ENCODE results near the gene SHC4.

SHC4 gene

GRCh38 chr15:48828471-48828870 is 135.2 kb downstream of the SHC4 start:
- H3K27ac ChIP-seq = no peak overlapping the region
- TF ChIP-seq ZFX (IDR thresholded peaks at IDR 0.05) = no peak
- TF ChIP-seq CTCF (conservative IDR thresholded peaks at IDR 0.05) = no peak

- no peak overlapping the region for H3K27ac ChIP-seq
- TF ChIP-seq ZFX (IDR thresholded peaks at IDR 0.05) (no peak), CTCF (conservative IDR thresholded peaks at IDR 0.05) (no peak)
These were observed 138.6 kb downstream of the SHC4 start for GRCh38 chr15:48825075-48825474.

- no peak overlapping the region for H3K27ac ChIP-seq
- TF ChIP-seq CTCF (conservative IDR thresholded peaks at IDR 0.05) (no peak), ZFX (IDR thresholded peaks at IDR 0.05) (no peak)
These were observed 140.0 kb downstream of the SHC4 start for GRCh38 chr15:48823706-48824105.

- TF ChIP-seq CTCF (conservative IDR thresholded peaks at IDR 0.05) = no peak
- no peak for TF ChIP-seq ZFX (IDR thresholded peaks at IDR 0.05)
- H3K27ac ChIP-seq = no peak overlapping the region
These were observed 140.5 kb downstream of the SHC4 start for GRCh38 chr15:48823237-48823636.

GRCh38 chr15:48814286-48814685 is 149.4 kb downstream of the SHC4 start:
- TF ChIP-seq ZFX (IDR thresholded peaks at IDR 0.05) (no peak), CTCF (conservative IDR thresholded peaks at IDR 0.05) (no peak)
- no peak overlapping the region for H3K27ac ChIP-seq

GRCh38 chr15:48811325-48811958 is 152.3 kb downstream of the SHC4 start:
- TF ChIP-seq ZFX (IDR thresholded peaks at IDR 0.05) (no peak), CTCF (conservative IDR thresholded peaks at IDR 0.05) (peak; percentile 44)
- H3K27ac ChIP-seq = peak overlapping the region; percentile 96

GRCh38 chr15:48810414-48811324 is 153.1 kb downstream of the SHC4 start, which contains the start of gene CEP152:
Gene CEP152, minus strand, starts transcription at chr15:48811069. Its CDS starts 5,420 bp downstream, at chr15:48805649.
- H3K27ac ChIP-seq = peak within 1 kb of the TSS; percentile 96
- TF ChIP-seq CTCF (conservative IDR thresholded peaks at IDR 0.05) = no peak
- TF ChIP-seq ZFX (IDR thresholded peaks at IDR 0.05) = no peak

All from C4-2B (cell line).